NK-92 (cell line): ENCODE results near the gene ALDH3A1.

ENCODE experiments used
- DNase-seq: peaks from one replicate; lab custom pipeline; 2025; ENCODE audit not compliant: unreplicated experiment; lab: John Stamatoyannopoulos, UW

Gene ALDH3A1

DNA sequence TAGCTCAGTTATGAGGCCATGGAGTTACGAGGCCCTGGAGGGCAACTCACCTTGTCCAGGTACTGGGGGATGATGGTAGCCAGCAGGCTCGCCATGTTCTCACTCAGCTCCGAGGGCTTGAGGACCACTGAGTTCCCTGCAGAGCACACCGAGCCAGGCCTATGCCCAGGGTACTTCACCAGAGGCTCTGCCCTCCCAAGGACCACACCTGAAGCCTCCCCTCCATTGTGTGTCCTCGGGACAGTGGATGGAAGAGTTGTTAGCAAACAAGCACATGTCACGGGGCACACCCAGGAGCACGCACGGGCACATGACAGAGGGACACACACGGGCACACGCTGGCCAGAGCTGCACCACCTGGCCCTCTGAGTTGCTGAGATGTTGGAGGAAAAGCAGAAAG is 5.6 kb downstream of the ALDH3A1 start:
- no peak for DNase-seq

DNA sequence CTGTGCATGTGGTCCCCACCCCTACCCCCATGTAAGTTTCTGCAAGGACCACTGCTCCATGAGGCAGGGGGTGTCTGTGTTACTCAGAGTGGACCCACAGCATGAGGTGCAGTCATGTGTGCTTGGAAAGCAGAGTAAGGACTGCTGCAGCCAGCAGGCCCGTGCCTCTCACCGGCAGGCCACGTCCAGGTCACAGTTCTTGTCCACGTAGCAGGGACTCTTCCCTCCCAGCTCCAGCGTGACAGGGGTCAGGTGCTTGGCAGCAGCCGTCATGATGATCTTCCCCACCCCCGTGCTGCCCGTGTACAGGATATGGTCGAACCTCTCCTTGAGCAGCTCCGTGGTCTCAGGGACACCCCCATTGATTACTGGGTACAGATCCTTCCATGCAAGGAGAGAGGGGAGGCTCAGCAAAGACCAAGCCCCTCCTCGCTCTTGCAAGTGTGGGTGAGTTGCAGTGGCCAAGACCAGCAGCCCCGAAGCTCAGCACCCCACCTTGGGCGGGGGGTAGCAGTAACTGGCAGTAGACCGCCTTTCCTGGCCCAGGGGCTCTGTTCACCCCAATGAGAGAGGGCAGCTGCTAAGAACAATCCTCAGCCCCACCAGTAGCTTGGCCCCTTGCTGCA is 6.2 kb downstream of the ALDH3A1 start:
- DNase-seq = no peak

DNA sequence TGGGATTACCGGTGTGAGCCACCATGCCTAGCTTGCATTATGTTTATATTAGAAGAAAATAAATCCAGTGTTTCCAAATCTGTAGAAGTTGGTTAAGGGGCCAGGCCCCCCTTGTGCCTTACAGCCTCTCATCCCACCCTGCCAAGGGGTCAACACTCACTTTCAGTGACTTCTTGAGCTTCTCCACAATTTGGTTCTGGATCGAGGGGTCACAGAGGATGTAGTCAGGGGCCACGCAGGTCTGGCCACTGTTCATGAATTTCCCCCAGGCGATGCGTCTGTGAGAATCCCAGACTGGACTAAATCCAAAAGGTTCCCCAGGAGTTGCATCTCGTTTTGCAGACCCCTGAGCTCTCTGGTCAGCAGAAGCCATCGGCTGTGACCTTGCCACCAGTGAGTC is 7.2 kb downstream of the ALDH3A1 start:
- no peak for DNase-seq

DNA sequence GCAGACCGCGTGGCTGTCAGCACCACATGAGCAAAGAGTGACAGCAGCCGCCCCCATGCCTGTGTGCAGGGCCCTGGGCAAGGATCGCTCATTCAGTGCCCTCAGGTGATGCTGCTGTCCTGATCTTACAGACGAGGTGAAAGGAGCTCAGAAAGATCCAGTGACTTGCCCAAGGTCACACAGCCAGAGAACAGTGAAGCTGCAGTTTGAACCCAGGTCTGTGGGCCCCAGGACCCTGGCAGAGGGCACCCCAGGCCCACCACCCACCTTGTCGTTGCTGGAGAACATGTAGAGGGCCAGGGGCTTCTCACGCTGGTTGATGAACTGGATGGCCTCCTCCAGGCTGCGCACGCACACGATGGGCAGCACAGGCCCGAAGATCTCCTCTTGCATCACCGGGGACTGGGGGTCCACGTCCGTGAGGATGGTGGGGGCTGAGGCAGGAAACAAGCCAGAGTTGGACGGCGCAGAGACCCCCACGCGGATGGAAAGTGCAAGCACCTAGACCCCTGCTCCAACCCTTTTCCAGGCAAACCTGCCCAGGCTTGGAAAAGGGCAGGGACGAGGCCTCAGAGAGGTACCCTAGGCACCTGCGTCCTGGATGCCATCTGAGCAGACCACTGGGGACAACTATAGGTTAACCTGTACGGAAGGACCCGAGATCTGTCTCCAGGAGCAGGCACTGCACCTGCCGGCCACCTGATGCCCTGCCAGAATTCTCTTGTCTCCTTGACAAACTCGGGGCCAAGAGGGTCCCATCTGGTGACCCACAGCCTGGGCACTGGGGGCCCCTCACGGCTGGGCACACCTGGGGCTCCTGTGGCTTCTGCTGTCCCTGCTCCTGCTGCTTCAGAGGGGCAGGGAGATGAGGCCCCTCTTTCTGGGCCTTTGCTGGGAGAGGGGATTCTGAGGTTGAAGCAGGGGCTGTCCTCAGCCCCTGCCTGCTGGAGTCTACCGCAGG is 8.6 kb downstream of the ALDH3A1 start:
- no peak for DNase-seq

- no peak for DNase-seq
These were observed 9.3 kb downstream of the ALDH3A1 start for GRCh38 chr17:19738757-19739156.

GRCh38 chr17:19738073-19738449 is 10.0 kb downstream of the ALDH3A1 start:
- no peak for DNase-seq

DNA sequence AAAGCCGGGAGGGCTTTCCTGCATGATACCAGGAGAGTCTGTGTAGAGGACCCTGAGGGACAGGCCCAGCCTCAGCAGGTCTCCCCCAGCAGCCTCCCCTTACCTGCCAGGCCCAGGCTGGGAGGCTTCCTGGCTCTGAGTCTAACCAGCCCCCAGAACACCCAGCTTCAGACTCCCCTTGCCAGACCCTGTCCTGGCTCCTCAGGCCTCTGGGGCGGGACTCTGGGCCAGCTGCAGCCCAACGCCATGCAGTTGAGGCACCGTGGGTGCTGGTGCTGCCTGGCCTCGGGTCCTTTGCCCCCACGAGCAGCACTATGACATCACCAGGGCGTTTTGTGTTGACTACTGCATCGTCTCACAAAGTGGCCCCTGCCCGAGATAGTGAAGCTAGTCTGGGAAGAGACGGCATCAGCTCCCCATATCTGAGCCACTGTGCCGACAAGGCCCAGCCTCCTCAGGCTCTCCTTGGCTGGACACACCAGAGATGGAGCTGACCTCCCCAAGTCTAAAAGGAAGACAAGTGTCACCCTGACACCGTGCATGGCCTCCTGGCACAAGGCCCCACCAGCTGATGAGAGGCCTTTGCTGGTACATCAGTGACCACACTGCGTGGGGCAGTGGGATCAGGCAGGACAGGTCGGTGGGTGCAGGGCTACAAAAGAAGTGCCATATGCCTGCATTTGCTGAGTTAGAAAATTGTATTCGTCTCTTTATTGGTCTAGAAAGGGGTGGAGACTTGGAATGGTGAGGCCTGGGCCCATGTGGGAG is 10.6 kb downstream of the ALDH3A1 start:
- no peak for DNase-seq

- no peak for DNase-seq
These were observed 12.0 kb downstream of the ALDH3A1 start for GRCh38 chr17:19736071-19736470.

- no peak for DNase-seq
These were observed 14.1 kb downstream of the ALDH3A1 start for GRCh38 chr17:19733953-19734526.

DNA sequence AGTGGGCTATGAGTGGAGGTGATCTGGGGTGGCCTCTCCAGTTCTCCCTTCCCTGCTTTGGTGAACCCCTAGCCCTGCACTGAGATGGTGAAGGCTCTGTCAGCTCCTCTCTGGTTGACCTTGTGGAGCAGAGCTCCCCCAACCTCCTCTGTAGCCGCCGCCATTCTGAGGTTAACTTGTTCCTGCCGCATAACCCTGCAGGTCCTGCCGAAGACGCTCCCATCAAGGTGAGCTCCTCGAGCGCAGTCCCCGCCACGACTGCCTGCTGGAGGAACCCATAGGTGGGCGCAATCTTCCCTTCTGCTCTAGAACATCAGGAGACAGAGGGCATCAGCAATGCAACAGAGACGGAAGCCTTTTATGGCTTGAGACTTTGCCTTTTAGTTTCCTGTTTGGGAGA is 16.5 kb downstream of the ALDH3A1 start:
- no peak for DNase-seq

- no peak for DNase-seq
These were observed 17.3 kb downstream of the ALDH3A1 start for GRCh38 chr17:19730843-19731242.

GRCh38 chr17:19729900-19730299 is 18.2 kb downstream of the ALDH3A1 start:
- no peak for DNase-seq

DNA sequence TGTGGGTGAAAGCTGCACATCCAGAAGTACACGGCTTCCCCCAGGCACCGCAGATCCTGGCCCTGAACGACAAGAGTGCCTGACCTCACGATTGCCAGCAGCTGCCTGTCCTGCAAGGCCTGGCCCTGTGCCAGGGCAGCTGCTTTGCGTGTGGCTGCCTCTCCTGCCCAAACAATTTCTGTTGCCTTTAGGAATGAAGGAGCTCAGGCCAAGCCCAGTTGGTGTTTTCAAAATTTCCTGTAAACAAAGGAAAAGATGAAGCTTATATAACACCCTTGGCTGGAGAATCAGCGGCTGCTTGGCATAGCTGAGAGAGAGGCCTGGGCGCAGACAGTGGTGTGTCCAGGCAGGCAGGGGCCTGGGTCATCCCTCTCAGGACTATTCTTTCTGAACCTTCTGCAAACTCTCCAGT is 20.0 kb downstream of the ALDH3A1 start:
- no peak for DNase-seq

DNA sequence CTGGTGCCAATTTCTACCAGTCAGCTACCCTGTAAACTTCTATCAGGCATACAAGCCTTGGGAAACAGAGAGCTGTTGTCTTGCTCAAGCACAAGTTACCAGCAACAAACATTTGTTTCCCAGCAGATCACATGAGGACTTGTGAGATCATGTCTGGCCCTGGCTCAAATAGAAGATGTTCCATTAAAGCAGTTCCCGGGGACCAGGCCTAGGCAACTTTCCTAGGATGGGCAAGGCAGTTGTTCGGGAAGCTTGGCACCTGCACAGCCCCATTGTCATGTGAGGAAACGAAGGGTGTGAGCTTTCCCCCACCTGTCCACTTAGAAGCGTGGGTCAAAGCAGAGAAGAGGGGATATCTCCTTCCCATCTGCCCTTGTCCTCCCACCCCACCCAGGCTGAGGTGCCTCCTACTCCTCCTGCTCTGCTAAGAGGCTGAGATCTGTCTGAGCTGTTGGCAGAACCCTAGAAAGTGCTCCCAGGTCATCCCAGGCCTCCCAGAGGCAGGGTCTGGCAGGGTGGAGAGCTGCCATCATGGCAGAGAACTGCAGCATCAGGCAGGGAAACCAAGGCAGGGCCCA is 20.5 kb downstream of the ALDH3A1 start:
- no peak for DNase-seq

GRCh38 chr17:19726631-19727376 is 21.3 kb downstream of the ALDH3A1 start:
- no peak for DNase-seq

DNA sequence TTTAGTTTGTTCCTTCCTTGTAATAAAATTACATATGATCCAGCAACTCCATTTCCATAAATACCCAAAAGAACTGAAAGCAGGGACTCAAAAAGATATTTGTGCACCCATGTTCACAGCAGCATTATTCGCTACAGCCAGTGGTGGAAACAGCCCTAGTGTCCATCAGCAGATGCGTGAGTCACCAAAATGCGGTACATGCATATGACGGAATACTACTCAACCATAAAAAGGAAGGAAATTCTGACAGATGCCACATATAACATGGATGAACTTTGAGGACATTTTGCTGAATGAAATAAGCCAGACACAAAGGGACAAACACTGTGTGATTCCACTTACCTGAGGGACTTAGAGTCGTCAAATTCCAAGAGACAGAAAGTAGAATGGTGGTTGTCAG is 22.6 kb downstream of the ALDH3A1 start:
- DNase-seq = no peak

GRCh38 chr17:19724501-19725420 is 23.3 kb downstream of the ALDH3A1 start:
- no peak for DNase-seq

GRCh38 chr17:19723964-19724363 is 24.1 kb downstream of the ALDH3A1 start:
- no peak for DNase-seq
